Left kidney (tissue), 8 donors: ENCODE measurements around the gene GPR173. TPM values are rescaled to one million over a fixed set of nuclear protein-coding genes. Genes with fewer than 3 reads are reported as not detected.

Experiments used
- DNase-seq: peaks from one replicate; pipeline ENCODE4 v3.0.0-alpha.2; 2013
- long read RNA-seq, 8 donors: transcript quantifications; one replicate each; lab custom pipeline, GENCODE V29; 2026
- polyA plus RNA-seq: library from polyadenylated mRNA; unstranded; fragments of 120-200 nt; gene quantifications from one replicate; pipeline ENCODE4 v1.2.1, GENCODE V29; 2013; ENCODE audit not compliant: insufficient read length

The GPR173 gene, protein sequence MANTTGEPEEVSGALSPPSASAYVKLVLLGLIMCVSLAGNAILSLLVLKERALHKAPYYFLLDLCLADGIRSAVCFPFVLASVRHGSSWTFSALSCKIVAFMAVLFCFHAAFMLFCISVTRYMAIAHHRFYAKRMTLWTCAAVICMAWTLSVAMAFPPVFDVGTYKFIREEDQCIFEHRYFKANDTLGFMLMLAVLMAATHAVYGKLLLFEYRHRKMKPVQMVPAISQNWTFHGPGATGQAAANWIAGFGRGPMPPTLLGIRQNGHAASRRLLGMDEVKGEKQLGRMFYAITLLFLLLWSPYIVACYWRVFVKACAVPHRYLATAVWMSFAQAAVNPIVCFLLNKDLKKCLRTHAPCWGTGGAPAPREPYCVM
- 26.3 TPM for polyA plus RNA-seq
- long read RNA-seq, donor 1, full-length matches to known transcripts, result 2 of 2 reads
- long read RNA-seq, donor 1, partial matches to known transcripts, result 0 of 2 reads
- long read RNA-seq, donor 1, other reads (novel, unspliced or antisense), result 0 of 2 reads
- long read RNA-seq, donor 2, full-length matches to known transcripts, result 2 of 2 reads
- long read RNA-seq, donor 2, partial matches to known transcripts, result 0 of 2 reads
- long read RNA-seq, donor 2, other reads (novel, unspliced or antisense), result 0 of 2 reads
- long read RNA-seq, donor 3, partial matches to known transcripts, result 0 of 2 reads
- long read RNA-seq, donor 3, other reads (novel, unspliced or antisense), result 0 of 2 reads
- long read RNA-seq, donor 4, result 0 reads
- long read RNA-seq, donor 5, full-length matches to known transcripts, result 2 of 7 reads
- long read RNA-seq, donor 5, partial matches to known transcripts, result 5 of 7 reads
- long read RNA-seq, donor 5, other reads (novel, unspliced or antisense), result 0 of 7 reads
- long read RNA-seq, donor 6, partial matches to known transcripts, result 0 of 1 reads
- long read RNA-seq, donor 6, other reads (novel, unspliced or antisense), result 0 of 1 reads
- long read RNA-seq, donor 7, full-length matches to known transcripts, result 3 of 31 reads
- long read RNA-seq, donor 7, partial matches to known transcripts, result 28 of 31 reads
- long read RNA-seq, donor 7, other reads (novel, unspliced or antisense), result 0 of 31 reads
- long read RNA-seq, donor 8, full-length matches to known transcripts, result 1 of 1 reads
- long read RNA-seq, donor 8, partial matches to known transcripts, result 0 of 1 reads
- long read RNA-seq, donor 8, other reads (novel, unspliced or antisense), result 0 of 1 reads

DNA sequence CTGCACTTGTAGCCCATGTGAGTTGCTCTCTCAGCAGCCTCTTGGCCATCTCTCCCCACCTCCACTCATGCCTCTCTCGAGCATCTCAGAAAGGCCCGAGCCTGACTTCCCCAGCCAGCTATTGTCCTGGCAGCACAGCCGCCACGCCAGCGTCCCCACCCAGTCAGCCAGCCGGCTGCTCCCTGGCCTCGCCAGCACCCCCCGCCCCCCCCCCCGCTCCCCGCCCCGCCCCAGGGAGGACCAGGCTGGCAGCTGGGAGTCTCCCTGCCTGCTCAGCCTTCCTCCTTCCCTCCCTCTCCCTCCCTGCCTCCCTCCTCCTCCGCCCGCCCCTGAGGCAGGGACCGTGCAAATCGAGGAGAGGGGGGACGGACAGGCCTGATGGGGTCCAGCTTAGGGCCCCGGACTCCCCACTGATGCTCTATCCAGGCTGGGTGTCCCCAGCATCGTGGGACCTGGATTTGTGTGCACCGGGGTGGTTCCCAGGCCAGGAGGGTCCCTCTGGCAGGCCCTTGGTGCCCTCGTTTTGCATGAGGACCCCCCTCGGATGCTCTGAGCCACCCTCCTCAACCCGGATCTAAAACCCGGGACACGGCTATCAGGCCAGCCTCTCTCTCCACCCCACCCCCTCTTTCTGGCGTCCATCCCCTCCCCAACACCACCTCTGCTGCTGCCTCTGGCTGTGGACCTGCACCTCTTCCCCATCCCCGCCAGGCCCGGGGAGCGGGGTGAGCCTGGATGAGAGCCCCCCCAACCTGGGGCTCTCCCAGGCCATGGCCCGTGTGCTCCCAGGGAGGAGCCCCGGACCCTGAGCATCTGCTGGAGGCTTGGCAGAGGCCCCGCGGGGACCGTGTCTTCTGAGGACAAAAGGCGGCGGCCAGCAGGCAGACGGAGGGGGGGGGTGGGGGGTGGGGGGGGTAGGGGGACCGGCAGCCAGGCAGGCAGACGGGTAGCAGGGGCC lies at the start of gene GPR173:
TSS of gene GPR173 (plus strand) at position 621 of the 958 bp plus-strand sequence. CDS start 27,833 bp downstream, outside the sequence.
- DNase-seq, result peak; percentile 65

DNA sequence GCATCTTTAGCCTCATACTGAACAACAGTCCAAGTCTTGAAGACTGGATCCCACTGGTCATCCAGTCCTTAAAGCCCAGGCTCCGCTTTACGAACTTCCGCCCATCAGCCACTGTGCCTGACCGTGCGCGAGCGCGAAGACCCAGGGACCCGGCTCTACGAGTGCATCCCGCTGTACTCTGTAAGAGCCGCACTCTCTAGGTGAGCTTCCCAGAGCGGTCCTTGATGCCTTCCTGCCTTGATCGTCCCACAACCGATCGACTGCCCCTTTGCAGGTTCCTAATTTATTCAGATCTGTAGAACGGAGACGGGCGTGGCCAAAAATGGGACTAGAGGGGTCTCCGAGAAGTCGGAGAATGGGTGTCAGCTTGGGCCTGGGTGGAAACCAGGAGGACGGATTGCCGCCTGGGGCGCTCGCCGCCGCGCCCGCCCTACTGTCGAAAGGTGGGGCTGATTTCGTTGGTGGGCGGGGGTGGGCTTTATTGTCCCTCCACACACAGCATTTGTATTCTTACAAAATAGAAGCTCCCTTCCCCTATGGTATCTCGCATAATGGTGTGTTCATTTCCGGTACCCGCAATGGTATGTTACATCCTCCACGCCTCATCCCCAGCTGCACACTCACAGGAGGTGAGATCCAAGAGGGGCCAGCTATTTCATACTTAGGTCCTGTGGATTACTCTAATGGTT lies 48.0 kb upstream of the GPR173 start:
- DNase-seq, result no peak

DNA sequence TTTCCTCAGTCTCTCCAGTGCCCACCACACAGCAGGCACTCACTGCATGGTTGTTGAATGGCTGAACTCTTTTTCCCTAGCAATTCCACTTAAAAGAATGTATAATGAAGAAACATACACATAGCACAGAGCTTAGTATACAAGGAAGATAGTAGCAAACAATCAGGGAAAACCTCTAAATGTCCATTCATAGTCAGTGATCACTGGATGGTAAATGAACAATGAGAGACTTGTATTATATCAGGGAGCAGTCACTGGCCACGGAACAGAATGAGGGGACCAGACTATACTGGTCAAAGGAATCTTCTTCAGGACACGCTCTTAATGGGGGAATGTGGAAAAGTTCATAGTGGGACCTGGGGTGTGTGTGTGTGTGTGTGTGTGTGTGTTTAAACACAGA lies 46.6 kb upstream of the GPR173 start:
- no peak for DNase-seq

DNA sequence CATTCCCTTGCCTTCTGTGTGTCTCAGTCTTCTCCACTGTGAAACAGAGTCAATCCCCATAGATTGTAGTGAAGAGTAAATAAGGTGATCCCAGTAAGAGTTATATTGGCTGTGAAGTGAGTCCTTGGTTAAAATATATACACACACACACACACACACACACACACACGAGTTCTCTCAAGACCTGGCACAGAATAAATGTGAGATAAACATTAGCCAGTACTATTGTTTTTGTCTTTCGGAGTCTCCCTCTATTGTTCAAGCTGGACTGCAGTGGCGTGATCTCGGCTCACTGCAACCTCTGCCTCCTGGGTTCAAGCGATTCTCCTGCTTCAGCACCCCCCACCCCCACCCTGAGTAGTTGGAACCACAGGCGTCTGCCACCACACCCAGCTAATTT lies 45.5 kb upstream of the GPR173 start:
- no peak for DNase-seq

DNA sequence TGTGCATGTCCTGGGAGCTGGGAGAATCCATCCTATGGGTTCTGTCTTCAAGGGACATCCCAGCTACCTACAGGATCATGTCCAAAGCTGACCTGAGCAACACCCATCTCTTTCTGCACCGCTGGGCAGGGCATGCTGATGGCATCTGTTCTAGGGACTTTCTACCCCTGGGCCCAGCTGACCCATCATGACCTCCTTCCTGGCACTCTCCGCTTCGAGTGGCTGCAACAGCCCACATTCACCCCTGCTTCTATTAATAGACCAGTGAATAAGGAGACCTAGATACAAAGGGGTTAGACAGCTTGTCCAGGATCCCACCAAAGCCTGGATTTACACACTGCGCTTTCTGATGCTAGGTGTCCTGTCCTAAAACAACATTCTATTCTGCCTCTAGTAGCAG lies 44.6 kb upstream of the GPR173 start:
- no peak for DNase-seq

DNA sequence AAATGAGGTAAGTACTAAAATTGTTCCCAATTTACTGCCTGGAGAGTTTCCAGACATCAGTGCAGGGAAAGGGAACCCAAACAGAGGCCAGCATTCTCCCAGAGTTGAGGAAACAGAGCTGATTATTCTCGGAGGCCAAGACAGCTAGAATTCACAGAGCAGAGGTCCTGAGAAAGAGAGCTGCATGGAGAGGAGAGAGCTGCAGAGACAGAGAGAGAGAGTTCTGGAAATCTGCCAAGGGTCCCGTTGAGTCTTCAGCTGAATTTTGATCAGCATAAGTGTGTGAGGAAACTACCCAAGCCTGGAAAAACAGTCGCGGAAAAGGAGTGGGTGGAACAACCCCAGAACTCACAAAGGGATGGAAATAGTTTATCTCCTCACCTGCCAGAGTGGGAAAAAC lies 43.8 kb upstream of the GPR173 start:
- DNase-seq, result no peak

DNA sequence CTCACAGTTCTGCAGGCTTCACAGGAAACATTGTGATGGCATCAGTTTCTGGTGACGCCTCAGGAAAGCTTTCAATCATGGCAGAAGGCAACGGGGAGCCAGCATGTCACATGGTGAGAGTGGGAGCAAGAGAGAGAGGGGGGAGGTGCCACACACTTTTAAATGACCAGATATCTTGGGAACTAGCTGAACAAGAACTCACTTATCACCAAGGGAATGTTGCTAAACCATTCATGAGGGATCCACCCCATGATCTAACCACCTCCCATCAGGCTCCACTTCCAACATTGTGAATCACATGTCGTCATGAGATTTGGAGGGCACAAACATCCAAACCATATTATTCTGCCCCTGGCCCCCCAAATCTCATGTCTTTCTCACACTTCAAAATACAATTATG lies 43.3 kb upstream of the GPR173 start:
- DNase-seq, result no peak

DNA sequence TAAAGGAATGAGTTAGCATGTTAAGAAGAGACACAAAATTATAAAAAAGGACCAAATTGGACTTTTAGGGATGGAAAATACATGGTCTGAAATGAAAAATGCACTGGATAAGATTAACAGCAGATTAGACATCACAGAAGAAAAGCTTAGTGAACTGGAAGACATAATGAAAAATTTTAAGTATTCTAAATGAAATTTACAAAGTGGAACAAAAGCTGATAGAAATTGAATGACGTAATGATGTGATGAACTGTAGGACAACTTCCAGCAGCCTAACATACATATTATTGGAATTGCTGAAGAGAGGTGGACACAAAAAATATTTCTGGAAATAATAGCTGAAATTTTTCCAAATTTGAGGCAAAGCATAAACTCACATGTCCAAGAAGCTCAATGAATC lies 39.6 kb upstream of the GPR173 start:
- no peak for DNase-seq

DNA sequence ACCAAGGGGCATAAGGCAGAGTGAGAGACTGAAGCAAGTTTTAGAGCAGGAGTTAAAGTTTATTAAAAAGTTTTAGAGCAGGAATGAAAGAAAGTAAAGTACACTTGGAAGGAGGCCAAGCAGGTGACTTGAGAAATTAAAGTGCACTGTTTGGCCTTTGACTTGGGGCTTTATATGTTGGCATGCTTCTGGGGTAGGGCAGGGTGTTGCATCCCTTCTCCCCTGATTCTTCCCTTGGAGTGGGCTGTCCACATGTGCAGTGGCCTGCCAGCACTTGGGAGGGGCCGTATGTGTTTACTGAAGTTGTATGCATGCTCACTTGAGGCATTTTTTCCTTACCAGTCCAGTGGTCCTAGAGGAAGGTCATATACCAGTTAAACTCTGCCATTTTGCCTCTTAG lies 35.3 kb upstream of the GPR173 start:
- DNase-seq, result no peak

DNA sequence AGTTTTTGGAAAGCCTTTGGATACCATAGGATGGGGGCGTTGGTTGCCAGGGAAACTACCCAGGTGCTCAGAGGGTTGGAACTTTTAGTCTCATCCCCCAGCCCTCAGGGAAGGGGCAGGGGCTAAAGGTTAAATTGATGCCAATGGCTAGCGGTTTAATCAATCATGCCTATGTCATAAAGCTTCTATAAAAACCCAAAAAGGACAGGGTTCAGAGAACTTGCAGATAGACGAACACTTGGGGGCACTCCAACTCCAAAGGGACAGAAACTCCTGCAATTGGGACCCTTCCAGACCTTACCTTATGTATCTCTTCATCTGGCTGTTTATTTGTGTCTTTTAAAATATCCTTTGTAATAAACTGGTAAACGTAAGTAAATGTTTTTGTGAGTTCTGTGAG lies 30.0 kb upstream of the GPR173 start:
- DNase-seq, result no peak

DNA sequence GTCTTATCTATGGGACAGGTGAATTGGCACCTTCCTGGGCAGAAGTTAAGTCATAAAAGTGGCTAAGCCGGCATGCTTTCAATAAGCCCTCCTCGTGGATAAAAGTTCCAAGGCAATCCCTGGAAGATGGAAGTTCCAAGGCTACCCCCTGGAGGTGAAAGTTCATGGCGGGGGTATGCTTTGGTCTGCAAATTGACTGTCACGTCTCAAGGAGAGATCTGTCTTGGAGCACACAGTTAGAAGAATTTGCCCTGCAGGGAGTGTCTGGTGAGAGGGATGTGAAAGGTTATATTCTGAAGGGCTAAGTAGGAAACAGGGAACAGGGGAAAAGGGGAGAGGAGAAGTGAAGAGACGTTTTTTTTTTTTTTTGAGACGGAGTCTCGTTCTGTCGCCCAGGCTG lies 26.2 kb upstream of the GPR173 start:
- no peak for DNase-seq

DNA sequence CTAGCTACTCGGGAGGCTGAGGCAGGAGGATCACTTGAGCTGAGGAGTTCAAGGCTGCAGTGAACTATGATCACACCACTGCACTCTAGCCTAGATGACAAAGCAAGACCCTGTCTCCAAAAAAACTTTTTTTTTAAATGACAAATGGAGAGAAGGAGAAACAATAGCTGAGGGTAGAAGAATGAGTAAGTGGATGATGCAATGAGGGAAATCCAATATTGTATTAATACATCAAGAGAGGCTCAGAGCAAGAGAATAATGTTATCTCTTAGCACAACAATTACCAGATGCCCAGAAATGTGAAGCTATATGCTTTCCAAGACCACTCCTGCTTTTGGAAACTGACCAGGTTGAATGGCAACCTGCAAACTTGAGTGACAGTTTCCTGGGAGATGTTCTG lies 19.9 kb upstream of the GPR173 start:
- DNase-seq, result no peak

DNA sequence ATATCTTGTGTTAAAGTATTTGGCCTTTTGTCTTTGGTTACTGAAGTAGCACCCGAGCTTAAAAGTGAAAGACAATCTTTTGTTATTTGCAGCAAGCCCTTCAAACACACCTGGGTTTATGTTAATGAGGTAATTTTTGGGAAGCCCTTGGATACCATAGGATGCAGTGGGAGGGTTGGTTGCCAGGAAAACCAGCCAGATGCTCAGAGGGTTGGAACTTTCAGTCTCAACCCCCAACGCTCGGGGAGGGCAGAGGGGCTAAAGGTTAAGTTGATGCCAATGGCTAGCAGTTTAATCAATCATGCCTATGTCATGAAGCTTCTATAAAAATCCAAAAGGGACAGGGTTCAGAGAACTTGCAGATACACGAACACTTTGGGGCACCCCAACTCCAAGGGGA lies 17.2 kb upstream of the GPR173 start:
- no peak for DNase-seq

DNA sequence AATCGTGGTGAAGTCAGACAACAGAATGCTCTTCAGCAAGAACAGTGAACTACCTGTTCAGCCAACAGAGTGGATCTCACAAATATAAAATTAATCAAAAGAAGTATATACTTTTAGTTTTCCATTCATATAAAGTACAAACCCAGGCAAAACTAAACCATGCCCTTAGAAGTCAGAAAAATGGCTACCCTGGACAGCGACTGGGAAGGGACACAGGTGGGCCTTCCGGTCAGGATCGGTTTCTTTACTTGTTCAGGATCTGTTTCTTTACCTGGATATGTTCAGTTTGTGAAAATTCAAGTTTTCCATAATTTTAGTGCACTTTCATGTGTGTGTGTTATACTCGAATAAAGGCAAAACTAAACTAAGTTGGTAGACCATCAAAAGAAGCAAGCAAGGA lies 12.4 kb upstream of the GPR173 start:
- DNase-seq, result no peak

DNA sequence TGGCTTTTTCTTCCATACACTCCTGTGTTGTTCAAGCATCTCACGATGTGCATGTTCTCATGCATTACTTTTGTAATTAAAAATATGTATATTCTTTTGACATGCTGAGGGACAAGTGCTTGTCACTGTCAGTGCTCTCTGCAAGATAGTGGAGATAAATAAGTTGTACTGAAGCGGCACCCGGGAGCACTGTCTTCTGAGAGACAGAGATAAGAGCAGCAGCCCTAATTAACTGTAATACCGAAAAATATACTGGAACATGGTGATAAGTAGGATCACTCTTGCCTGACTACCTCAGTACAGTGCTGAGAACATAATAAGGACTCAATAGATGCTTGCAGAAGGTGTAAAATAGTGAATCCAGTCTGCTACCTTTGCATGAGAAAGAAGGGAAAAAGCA lies 9.4 kb upstream of the GPR173 start:
- DNase-seq, result no peak

DNA sequence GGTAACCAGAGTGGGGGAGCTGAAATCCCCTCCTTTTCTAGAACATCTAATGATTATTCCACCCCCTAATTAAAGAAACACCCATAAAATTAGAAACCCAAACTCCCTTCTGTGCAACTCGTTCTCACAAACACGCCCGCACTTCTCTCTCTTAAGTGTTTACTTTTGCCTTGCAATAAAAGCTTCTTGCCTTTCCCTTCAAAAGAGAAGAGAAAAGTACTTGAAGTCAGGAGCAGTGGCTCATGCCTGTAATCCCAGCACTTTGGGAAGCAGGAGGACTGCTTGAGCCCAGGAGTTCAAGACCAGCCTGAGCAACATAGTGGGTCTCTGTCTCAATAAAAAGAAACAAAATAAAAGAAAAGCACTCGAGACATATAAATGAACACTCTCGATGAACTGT lies 3.6 kb upstream of the GPR173 start:
- DNase-seq, result no peak

DNA sequence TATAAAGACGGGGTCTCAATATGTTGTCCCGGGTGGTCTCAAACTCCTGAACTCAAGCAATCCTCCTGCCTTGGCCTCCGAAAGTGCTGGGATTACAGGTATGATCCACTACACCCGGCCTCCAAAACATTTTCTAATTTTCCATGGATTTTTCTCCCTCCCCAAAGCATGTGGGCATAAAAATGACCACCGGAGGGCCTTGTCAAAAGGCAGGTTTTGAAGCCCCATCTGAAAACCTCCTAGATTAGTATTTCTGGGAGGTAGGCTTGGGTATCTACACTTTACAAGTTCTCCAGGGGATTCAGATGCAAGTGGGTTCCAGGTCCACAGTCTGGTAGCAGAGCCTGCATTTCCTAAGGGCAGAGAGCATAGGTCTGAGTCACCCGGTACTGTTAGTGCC lies 1.4 kb upstream of the GPR173 start:
- DNase-seq, result no peak

DNA sequence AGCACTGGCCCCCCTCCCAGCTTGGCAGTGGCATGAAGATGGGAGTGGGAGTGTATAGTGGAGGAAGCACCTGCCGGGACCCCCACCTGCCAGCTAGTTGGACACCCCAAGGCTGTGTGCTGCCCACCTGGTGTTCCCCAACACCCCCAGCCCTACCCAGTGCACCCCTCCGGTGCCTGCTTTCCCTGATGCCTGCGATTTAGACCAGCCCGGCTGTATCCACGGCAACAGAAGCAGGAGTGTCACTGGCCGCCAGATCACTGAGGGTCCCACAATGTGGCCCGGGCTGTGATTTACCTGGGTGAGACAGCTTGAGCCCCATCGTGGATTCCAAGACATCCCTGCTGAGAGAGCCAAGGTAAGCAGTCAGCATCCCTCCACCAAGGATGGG lies 533 bp downstream of the GPR173 start:
- DNase-seq, result no peak

DNA sequence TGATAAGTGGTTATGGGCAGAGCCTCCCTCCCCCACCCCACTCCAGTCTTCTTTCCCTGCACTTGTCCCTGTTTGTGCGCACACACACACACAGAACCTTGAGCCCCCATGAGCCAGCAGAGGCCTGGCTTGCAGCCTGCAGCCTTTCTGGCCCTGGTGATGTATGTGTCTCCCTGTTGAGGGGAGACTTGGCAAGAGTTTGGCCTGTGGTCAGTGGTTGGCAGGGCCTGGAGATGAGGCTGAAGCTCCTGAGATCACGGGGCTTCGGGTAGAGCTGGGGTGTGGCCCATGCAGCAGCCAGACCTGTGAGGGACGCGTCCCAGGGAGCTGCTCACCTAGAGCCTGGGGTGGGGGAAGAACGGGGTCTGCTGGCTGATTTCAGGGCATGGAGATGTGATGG lies 2.3 kb downstream of the GPR173 start:
- no peak for DNase-seq

DNA sequence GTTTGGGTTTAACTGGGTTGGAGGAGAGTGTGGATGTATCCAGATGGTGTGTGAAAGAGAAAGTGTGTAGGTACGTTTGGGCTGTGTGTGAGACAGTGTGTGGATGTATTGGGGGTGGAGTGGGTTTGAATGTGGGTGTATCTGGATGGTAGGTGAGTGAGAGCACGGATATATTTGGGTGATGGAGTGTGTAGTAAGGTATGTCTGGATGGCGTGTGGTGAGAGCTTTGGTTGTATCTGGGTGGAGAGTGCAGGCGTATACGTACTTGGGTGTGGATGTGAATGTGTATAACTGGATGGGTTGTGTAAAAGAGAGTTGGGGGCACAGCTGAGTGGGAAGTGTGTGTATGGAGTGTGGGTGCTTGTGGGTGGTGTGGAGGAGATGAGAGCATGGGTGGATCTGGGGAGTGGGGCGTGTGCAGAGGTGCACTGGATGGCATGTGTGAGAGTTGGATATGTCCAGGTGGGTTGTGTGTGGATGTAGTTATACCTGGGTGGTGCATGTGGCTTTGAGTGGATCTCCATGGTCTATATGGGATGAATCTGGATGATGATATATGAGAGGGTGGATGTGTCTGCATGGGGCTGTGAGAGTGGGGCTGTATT lies 6.8 kb downstream of the GPR173 start:
- no peak for DNase-seq
